HG02840 (cell line): ENCODE results near the gene OSBPL2.

Source experiments
- ATAC-seq: cut with Tn5 transposase; IDR thresholded peaks from one replicate; pipeline ENCODE4 v1.9.1; 2021; ENCODE audit warnings: mild to moderate bottlenecking, moderate library complexity, moderate number of reproducible peaks; ENCODE audit not compliant: unreplicated experiment, low FRiP score

OSBPL2 gene

DNA sequence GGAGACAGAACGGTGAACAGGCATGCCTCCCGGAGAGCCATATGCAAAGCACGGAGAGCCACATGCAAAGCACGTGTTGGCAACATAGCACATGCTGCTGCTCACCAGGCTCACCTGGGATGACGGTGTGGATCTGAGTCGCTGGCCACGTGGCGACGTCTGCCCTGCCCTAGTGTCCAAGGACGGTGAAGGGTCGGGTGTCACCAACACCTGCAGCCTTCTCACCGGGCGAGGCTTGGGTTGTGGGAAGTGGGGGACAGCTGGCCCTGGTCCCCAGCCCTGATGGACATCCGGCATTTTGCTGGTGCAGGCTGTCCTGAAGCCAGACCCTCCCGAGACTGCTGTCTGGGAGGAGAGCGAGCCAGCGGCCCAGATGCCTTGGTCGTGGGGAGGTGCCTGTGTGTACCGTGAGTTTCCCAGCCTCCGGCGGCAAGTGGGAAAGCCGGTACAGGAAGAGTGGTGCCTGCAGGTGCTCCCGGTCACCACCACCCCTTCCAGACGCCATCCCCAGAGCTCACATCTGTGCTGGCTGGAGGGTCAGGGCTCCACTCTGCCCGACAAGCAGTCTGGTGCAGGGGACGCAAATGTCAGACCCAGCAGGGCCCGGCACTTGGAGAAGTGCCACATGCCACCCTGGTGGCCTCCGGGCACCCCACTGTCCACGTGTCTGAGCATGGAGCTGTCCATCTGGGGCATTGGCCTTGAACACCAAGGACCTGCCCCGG is 58.6 kb downstream of the OSBPL2 start:
- no peak for ATAC-seq

DNA sequence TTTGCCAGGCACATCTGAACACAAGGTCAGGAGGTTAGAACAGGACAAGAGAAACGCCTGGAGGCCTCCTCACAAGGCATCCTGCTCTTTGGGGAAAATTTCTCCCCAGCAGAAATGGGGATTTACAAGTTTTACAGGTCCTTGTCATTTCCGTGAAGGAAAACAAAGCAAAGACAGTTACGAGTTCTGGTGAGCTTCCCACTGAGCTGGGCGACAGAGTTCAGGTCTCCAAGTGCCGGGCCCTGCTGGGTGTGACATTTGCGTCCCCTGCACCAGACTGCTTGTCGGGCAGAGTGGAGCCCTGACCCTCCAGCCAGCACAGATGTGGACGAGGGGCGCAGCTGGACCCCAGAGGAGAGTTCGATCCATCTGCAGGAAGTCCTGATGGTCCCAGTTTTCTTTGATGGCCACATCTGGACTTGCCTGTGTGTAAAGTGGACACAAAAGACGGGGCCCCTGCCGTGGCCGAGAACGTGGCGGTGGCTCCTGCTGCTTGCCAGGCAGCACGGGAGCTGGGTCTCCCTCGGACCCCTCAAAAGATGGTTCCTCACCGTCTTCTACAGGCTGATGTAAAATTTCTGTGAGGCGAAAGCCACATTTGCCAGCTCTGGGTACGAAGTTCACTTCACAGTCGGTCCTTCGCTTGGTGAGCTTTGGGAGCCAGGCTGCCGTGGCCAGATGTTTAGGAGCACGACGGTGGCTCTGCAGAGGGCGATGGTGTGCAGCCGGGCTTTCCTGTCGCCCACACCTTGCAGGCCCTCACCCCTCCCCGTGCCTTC is 59.3 kb downstream of the OSBPL2 start:
- ATAC-seq, result no peak

DNA sequence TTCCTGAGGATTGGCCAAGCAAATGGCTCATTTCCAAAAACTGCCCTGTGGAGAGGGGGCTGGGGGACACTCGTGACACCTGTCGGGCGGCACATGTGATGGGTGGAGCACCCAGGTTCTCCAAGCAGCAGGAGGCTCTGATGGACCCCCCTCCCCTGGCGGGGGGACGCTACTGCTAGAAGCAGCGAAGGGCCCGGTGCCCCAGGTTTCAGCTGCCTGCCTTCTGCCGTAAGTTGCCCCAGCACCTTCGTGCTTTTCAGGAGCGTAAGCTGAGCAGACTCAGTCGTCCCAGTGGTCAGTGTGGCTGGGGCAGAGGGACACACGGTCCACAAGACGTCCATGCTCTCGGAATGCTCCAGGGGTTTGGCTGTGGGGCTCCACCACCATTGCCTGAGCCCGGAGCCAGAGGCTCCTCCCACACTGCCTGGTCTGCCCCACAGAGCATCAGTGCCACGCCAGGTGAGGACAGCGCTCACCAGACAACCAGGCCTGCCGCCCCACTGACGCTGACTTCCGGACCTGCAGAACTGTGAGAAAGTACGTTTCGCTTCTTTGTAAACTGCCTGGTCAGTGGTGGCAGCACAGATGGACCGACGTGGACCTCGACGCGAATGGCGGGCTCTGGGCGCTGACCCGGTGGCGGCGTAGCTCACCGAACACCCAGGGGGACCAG is 60.4 kb downstream of the OSBPL2 start:
- no peak for ATAC-seq

DNA sequence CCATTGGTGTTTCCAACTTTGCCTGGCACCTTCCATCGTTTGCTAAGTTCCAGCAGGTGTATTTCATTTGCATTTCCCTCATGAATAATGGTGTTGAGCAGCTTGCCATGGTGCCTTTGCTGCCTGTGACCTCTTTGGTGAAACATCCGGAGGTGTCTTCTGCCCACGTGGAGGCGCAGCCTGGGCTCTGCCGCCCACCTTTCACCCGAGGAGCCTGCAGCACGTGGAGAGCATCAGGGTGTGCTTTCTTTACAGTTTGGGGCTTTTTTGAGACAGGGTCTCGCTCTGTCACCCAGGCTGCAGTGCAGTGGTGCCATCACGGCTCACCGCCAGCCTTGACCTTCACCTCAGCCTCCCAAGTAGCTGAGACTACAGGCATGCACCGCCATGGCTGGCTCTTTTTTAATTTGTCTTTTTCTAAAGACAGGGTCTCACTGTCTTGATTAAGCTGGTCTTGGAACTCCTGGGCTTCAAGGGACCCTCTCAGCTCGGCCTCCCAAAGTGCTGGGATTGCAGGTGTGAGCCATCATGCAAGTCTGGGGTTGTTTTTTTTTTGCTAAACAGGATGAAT is 61.4 kb downstream of the OSBPL2 start:
- no peak for ATAC-seq

DNA sequence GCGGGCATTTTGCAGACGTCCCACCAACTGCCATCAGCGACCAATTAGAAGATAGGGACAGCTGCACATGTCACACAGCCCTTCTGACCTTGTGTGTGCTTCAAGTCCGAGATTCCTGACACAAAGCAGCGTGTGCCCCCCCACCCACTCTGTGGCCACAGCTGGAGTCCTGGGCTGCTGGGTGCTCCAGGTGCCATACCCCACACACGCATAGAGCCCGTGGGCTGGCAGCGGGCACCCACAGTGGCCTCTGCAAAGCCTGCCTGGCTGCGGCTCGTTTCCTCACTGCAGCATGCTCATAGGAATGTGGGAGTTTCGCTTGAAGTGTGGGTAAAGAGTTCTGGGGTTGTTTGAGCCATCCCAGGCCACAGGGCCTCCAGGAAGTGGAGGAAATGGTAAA is 62.0 kb downstream of the OSBPL2 start:
- ATAC-seq, result no peak

DNA sequence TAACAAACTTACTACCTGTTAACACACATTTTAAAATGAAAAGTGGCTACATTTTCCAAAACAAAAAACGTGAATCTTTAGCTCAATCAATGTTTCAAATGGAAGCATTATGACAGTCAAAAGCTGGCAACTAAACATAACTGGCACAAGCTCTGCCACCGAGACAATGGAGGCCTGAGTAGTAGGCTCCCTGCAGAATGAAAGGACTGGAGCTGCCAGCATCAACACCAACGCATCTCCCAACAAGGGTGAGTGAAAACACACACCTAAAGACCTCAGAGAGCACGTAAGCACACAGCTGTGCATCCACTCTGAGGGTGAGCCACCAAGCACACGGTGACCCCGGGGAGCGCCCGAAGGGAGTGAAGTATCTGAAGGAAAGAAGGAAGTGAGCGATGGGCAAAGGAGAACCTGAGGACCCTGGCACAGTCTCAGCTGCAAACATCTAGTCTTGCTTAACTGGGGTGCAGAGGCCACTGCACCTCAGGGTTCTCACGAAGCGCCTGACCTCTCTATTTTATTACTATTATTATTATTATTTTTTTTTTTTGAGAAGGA is 62.9 kb downstream of the OSBPL2 start:
- no peak for ATAC-seq

DNA sequence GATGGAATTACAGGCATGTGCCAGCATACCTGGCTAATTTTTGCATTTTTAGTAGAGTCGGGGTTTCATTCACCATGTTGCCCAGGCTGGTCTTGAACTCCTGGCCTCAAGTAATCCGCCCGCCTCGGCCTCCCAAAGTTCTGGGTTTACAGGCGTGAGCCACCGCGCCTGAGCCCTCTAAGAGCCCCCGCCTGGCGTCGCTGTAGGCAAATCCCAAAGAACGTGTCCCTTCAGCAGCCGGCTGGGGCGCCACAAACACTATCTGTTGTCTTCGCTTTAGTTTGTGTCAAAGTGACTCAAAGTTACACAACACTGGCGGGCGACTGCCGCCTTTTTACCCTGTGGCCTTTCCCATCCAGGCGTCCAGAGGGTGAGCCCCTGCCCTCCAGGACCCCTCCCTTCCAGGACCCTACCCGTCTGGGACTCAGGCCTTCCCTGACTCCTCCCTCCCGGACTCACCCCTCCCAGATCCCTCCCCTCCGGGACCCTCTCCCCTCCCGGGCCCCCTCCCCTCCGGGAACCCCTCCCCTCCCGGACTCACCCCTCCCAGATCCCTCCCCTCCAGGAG is 63.5 kb downstream of the OSBPL2 start:
- peak; percentile 32 for ATAC-seq

DNA sequence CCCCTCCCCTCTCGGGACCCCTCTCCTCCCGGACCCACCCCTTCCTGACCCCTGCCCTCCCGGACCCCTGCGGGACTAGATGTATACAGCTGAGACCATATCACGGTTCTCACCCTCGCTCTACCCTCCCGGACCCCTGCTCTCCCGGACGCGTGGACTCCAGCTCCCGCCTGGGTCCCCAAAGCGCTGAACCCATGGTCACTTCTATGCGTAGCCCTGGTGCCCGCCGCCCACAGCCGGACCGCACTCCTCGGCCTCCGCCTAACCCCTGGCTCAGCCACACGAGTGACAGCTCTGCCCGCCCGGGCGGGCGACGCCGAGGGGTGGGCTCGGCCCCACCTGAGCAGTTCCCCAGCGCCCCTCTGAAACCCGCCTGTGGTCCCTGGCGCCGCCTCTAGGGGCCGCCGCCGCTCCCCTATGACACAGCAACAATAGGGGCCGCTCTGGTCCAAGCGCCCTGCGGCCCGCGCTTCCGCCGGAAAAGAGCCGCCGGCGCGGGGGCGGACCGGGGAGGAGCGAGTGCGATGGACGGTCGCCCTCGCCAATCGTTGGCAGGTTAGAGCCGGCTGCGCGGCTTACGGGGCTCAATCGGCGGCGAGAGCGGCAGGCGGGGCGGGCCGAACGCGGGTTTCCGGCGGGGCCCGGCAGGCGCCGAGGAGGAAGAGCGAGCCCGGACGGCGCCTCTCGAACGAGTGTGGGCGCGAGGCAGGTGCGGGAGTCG is 64.2 kb downstream of the OSBPL2 start, which contains the start of gene ADRM1:
TSS of gene ADRM1 (plus strand) at position 657 of the 721 bp plus-strand sequence. CDS start 572 bp downstream, outside the sequence.
- peak; percentile 80 for ATAC-seq

DNA sequence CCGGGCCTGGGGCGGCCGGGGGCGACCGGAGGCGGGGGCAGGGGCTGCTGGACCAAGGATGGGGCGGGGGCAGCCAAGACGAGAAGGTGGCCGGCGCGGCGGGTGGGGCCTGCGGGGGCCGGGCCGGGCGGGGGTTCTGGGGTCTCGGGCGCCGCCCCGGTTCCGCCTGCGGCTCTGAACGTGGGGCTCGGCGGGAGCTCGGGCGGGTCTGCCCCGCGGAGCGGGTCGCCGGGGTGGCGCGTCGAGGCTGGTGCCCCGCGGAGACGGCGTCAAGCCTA is 64.7 kb downstream of the OSBPL2 start:
- no peak for ATAC-seq

DNA sequence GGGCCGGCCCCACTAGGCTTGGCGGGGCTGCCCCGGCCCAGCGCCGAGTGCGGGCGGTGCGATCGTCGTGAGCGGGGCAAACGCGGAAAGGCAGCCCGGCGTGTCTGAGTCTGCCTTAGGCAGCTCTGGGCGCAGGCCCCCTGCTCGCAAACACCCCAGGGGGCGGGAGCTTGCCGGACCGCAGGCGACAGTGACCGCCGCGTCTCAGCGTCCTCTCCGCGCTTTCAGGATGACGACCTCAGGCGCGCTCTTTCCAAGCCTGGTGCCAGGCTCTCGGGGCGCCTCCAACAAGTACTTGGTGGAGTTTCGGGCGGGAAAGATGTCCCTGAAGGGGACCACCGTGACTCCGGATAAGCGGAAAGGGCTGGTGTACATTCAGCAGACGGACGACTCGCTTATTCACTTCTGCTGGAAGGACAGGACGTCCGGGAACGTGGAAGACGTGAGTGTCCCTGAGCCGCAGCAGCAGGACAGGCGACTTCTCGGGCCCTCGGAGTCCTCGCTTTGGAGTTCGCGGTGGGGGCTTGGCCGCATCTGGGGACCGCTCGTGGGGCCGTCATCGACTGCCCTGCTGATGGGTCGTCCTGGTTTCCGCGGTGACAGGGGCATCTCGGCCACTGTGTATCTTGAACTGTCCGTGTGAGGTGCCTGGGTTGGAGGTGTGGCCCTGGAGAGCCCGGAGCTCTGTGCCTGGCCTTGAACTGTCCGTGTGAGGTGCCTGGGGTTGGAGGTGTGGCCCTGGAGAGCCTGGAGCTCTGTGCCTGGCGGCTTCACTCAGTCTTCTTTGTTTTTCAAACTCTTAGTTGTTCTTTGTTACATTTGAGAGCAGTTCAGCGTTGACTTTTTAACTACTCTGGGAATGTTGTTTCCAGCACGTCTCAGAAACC is 65.3 kb downstream of the OSBPL2 start:
- no peak for ATAC-seq

DNA sequence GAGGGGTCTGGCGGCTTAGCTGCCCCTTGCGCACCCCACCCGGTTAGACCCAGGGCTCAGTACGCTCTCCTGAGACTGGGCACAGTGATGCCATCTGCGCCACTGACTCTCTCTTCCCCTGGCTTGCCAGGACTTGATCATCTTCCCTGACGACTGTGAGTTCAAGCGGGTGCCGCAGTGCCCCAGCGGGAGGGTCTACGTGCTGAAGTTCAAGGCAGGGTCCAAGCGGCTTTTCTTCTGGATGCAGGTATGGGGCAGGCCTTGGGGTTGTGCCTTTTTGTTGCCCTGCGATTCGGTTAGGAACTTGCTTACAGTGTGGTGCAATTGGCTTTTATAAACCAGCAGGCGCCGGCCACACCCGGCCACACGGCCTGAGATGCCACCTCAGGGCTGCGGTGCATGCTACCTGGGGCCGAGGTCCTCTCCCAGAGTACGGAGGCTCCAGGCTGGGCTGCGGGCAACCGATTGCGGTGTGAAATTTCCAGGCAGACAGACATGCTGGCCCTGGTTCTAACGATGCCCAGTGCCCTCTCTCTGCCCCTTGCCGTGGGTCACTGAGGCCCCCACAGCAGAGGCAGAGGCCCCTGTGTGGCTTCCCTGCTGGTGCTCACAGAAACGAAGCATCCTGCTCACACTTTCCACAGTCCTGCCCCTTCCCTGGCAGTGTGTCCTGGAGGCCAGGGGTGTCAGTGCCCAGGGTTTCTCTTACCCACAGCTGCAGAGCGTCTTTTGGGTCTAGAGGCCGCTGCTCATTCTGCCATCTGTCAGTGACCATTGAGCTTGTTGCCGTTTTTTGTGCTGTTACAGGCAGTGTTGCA is 66.2 kb downstream of the OSBPL2 start:
- no peak for ATAC-seq

DNA sequence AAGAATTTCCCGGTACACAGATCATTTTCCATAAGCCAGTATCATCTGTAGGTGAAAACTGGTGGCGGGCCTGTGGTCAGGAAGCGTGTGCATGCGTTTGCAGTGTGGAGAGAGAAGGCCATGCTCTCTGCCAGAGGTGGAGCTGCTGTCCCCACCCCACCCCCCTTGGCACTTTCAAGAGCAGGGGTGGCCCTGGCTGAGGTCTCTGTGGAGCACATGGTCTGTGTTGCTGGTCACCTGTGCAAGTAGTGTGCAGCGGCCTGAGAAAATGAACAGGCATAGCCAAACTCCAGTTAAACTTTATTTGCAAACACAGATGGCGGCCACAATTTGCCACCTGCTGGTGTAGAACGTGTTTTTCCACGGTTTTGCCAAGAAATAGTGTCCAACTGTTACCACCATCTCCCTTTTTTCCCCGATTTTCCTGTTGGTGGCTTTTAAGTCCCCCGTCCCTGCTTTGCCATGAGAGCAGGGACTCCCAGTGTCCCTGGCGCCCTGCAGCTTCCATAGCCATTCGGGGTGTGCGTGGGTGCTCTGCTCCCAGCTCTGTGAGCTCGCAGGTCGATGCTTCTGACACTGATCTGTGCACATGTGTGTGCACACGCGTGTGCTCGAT is 66.9 kb downstream of the OSBPL2 start:
- no peak for ATAC-seq

DNA sequence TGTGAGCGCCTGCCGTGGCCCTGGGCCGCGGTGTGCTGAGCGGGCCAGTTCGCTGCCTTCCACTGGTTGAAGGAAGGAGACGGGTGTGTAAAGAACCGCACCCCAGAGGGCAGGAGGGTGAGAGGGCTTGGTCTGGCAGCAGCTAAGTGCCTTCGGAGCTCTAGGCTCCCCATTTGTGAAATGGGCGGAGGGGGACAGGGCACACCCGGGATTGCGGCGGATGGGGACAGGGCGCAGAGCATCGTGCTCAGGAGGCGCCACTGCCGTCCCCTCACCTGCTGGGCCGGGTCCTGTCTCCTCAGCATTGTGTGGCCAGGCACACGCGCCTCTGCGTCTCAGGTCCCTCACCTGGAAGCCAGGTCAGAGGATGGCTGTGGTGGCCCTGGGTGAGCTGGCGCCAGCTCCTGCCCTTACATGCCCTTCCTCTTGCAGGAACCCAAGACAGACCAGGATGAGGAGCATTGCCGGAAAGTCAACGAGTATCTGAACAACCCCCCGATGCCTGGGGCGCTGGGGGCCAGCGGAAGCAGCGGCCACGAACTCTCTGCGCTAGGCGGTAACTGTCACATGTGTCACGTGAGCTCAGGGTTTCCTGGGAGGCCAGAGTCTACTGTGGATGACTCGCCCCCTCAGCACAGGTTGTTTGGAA is 67.6 kb downstream of the OSBPL2 start:
- no peak for ATAC-seq

DNA sequence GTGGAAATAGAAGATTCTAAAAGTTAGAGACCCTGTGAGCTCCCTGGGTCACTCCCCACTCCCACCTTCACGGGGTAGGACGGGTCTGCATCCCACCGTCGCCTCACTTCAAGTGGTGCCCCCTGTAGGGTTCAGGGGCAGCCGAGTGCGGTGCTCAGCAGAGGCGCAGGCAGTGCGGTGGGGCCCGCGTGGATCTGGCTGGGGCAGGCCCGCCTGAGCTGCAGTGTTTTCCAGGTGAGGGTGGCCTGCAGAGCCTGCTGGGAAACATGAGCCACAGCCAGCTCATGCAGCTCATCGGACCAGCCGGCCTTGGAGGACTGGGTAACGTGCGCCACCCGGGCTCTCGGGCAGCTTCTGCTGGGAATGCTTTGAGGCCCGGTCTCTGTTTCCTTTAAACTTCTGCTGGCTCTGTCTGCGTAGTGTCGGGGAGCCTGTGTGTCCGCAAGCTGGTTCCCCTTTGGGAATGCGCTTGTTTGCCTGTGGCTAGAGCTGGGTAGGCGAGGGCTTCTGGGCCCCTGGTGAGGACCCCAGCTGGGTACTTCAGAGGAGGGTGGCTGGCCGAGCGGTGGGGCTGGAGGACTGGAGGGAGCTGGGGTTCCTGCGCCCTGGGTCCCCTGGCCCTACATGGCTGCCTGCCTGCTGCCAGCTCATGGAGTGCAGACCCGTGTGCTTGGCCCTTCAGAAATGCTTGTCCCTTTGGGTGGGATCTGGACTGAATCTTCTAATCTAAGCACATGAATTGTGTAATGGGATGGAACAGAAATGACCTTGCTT is 68.3 kb downstream of the OSBPL2 start:
- no peak for ATAC-seq

DNA sequence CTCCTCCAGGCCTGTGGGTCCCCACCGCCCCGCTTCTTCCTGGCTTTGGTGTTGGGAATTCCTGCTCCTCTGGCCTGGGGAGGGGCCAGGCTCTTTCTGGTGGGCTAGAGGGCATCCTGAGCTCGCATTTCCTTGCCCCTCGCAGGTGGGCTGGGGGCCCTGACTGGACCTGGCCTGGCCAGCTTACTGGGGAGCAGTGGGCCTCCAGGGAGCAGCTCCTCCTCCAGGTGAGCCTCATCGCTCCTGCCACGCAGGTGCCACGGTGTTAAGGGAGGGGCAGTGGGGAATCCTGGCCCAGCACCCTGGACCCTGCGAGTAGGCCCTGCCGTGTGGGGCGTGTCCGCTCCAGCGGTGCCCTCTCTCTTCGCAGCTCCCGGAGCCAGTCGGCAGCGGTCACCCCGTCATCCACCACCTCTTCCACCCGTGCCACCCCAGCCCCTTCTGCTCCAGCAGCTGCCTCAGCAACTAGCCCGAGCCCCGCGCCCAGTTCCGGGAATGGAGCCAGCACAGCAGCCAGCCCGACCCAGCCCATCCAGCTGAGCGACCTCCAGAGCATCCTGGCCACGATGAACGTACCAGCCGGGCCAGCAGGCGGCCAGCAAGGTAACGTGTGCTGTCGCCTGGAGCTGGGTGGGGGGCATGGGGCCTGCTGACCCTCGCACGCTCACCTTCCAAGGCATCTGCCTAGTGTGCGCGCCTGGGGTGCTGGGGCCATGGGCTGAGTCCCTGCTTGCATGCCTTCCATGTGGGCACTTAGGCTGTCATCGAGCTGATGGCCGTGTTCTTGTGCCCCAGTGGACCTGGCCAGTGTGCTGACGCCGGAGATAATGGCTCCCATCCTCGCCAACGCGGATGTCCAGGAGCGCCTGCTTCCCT is 69.1 kb downstream of the OSBPL2 start:
- no peak for ATAC-seq
